HG02970 (cell line): ENCODE results near the gene SLC5A2.
"Not testable (repeated sequence)": the region's sequence is repeated elsewhere in the genome, so short reads cannot be mapped to it uniquely, and the experiment has no call there.

Experiments used
- ATAC-seq: cut with Tn5 transposase; IDR thresholded peaks from one replicate; pipeline ENCODE4 v1.9.1; 2021; ENCODE audit warnings: mild to moderate bottlenecking, moderate library complexity, moderate number of reproducible peaks; ENCODE audit not compliant: unreplicated experiment, low FRiP score

SLC5A2 gene

DNA sequence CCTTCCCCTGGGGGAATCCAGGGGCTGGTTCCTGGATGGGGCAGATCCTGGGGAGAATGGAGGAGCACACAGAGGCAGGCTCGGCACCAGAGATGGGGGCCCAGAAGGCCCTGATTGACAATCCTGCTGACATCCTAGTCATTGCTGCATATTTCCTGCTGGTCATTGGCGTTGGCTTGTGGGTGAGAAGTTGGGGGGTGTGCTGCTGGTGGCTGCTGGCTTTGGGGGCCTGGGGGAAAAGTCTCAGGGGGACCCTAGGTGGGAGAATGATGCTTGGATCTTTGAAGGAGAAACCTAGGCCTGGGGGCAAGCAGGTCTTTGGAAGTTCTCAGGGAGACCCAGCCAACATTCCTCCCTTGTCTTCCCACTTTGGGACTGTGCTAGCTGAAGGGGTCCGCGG lies at the start of gene SLC5A2:
TSS of gene SLC5A2 (plus strand) at position 43 of the 400 bp plus-strand sequence. CDS start at position 57, 14 bp downstream.
- ATAC-seq: no peak

DNA sequence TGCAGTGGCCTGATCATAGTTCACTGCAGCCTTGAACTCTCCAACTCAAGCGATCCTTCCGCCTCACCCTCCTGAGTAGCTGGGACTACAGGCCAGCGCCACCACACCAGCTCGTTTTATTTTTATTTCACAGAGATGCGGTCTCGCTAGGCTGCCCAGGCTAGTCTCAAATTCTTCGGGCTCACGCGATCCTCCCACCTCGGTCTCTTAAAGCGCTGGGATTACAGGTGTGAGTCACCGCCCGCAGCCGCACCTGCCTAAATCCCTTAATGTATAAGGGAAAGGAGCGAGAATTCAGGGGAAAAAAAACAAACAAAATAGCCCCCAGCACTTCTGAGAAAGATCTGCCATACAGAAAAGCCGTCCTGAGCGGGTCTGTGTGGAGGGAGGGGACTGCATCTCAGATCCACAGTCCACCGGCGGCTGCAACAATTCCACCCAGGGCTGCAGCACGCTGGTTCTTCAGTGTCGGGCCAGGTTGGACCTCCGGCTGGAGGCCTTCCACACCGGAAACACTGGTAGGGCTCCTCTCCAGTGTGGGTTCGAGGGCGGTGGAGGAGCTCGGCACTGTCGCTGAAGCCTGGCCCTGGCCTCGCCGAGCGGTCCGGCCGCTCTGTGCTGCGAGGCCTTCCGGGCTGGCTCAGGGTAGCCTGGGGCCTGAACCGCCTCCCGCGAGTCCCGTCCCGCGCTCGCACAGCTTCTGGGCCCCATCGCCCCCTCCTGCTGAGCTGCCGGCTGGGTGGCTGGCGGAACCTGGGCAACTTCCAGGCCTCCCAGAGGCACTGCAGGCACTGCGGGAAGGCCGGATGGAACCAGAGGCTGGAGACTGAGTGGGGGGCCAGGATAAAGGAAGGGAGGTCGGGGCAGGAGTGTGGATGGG lies 47.3 kb upstream of the SLC5A2 start:
- no peak for ATAC-seq

DNA sequence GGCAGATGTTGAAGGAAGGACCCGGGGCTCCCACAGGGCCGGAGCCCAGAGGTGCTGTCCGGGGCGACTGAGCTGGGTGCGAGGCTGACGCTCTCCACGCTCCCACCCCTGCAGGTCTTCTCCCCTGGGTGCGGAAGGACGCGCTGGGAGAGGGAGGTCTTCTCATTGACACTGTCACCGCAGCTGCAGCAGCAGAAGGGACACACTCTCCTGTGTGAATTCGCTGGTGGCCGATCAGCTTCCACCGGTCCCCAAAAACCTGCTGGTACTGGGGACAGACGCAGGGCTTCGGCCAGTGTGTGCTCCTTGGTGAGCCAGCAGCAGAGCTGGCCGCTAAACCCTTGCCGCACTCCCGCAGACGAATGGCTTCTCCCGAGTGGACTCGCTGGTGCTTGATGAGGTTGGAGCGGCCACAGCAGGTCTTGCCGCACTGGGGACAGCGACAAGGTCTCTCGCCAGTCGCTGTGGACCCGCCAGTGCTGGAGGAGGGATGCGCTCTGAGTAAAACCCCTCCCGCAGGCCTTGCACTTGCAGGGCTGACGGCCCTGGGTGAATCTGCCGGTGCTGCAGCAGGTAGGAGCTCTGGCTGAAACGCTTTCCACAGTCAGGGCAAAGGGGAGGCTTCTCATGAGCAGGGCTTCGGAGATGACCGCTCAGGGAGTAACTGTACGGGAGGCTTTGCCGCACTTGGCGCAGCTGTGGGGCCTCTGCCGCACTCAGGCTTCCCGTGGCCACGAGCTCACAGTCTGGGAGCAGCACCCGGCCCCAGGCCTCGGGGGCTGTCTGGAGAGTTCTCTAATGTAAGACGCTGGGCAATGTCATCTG lies 46.5 kb upstream of the SLC5A2 start:
- ATAC-seq: no peak

DNA sequence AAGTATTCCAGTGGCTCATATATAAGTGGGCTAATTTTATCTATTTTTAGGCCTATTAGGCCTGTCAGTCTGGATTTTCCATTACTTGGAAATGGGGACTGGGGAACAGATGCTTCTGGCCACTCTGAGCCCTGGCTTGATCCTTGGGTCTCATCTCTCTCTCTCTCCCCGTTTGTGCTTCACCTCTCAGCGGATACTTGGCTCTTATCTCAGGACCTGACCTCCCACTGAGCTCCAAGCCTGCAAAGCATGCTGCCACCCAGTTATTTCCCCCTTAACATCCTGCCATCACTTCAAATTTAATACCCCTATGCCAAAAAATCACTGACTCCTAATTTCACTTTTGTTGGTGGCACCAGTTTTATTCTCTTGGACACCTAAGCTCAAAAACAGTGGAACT lies 44.5 kb upstream of the SLC5A2 start:
- no peak for ATAC-seq

DNA sequence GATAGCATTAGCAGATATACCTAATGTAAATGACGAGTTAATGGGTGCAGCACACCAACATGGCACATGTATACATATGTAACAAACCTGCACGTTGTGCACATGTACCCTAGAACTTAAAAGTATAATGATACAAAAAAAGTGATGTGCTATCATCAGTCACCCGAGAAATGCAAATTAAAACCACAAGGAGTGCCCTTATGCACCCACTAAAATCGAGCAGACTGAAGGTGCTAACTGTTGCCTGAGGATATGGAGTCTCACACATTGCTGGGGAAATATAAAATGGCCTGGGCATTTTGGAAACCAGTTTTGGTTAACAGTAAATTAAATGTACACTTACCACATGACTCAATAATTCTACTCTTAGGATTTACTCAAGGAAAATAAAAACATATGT lies 43.9 kb upstream of the SLC5A2 start:
- ATAC-seq: not testable (repeated sequence)

DNA sequence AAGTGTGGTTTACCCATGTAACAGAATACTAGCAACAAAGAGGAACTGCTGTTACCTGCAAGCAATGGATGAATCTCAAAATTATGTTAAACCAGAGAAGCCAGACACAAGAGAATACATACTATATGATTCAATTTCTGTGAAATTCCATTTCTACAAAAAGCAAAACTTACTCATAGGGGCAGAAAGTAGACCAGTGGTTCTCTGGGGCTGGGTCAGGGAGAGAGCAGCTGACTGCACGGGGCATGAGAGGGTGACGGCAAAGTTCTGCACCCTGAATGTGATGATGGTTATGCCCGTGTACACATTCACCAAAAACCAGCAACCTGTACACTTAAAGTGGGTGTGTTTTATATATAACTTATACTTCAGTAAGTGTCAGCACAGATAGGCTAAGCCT lies 43.4 kb upstream of the SLC5A2 start:
- ATAC-seq: no peak

DNA sequence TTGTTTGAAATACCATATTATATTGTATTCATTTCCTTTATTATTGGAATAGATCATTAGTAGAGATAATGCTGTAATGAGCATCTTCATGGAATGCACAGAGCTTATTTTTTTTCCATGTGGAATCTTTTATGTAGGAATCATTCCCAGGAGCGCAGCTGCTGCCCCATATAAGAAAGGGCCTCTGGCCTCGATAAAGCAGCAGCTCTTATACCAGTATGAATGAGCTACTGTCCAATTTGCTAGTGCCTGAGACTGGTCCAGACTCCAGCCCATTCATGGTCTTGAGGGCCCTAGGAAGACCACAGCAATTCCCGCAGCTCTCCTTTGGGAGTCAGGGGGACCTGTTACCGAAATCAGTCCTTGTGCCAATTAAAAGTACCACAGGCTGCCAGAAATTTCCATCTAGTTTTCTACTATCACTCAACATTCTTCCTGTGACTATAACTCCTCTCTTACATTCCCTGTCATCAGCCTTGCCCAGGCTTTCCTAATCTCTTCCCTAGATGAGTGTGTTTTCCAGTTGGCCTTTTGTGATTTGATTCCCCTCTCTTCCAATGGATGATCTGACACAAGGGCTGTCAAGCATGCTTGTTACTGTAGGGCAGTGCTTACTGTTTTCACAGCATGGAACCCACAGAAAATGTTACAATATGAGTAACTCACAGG lies 42.3 kb upstream of the SLC5A2 start:
- ATAC-seq: no peak

DNA sequence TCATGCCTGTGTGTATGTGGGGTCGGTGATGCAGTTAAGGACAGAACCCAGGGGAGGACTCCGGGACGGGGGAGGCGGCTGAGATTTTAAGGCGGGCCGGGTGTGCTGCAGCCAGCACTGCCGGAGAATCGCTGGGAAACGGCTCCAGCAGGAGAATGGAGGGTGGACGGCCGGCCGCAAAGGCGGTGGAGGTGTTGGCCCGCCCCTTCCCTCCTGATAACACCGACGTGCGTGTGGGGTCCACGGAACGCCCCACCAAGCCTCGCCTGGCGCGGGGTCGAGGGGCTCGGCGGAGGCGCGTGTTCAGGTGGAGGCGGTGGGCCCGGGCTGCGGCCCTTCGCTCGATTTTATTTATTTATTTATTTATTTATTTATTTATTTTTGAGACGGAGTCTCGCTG lies 41.0 kb upstream of the SLC5A2 start:
- no peak for ATAC-seq

DNA sequence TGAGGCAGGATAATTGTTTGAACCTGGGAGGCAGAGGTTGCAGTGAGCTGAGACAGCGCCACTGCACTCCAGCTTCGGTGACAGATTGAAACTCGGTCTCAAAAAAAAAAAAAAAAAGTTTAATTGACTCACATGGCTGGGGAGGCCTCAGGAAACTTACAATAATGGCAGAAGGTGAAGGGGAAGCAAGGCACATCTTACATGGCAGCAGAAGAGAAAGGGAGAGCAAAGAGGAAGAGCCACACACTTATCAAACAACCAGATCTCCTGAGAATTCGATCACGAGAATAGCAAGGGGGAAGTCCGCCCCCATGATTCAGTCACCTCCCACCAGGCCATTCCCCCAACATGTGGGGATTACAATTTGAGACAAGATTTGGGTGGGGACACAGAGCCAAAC lies 37.0 kb upstream of the SLC5A2 start:
- not testable (repeated sequence) for ATAC-seq

DNA sequence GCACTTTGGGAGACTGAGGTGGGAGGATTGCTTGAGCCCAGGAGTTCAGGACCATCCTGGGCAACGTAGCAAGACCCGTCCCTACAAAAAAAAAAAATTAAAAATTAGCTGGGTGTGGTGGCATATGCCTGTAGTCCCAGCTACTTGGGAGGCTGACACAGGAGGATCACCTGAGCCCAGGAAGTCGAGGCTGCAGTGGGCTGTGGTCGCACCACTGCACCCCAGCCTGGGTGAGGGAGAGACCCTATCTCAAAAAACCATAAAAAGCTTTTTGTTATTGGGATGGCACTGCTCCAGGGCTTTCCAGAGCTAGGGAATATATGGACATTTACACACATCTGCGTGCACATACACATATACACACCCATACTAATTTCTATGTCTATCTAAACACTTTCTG lies 31.7 kb upstream of the SLC5A2 start:
- ATAC-seq: no peak

DNA sequence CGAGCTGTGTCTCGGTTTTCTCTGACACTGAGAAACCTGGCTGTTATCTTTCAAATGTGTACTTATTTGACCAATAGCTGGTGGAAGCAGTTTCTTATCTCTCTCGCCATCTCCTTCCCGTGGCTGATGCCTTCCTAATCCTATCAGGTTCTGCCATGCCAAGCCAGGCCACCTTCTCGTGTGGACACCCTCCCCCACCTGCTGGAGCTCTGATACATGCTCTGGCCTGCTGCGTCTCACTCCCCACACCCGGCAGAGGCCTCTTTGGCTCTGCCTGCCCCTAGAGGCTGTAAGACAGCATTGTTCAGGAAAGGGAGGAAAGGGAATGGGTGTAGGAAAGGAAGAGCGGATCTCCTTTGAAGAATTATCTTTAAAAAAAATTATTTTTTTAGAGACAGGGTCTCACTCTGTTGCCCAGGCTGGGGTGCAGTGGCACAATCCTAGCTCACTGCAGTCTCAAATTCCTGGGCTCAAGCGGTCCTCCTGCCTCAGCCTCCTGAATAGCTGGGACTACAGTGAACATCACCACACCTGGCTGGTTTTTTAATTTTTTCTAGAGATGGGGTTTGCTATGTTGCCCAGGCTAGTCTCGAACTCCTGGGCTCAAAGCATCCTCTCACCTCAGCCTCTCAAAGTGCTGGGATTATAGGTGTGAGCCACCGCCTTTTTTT lies 31.1 kb upstream of the SLC5A2 start:
- ATAC-seq: no peak

DNA sequence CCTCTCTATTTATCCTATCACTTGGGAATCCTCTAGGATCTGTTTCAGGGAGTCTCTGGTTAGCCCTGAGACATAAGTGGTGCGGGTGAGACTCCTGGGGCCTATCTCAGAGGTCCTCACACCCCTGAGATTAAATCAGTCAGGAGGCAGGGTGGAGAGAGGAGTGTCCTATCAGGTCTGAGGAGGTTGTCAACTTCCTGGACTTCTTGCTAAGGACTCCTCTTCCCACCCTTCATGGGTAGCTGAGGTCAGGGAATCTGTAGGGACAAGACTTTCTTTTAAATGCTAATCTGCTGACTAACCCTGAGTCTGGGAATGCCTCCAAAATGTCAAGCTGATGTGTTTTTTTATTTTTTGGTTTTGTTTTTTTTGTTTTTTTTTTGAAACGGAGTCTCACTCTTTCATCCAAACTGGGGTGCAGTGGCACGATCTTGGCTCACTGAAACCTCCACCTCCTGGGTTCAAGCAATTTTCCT lies 30.3 kb upstream of the SLC5A2 start:
- ATAC-seq: no peak

DNA sequence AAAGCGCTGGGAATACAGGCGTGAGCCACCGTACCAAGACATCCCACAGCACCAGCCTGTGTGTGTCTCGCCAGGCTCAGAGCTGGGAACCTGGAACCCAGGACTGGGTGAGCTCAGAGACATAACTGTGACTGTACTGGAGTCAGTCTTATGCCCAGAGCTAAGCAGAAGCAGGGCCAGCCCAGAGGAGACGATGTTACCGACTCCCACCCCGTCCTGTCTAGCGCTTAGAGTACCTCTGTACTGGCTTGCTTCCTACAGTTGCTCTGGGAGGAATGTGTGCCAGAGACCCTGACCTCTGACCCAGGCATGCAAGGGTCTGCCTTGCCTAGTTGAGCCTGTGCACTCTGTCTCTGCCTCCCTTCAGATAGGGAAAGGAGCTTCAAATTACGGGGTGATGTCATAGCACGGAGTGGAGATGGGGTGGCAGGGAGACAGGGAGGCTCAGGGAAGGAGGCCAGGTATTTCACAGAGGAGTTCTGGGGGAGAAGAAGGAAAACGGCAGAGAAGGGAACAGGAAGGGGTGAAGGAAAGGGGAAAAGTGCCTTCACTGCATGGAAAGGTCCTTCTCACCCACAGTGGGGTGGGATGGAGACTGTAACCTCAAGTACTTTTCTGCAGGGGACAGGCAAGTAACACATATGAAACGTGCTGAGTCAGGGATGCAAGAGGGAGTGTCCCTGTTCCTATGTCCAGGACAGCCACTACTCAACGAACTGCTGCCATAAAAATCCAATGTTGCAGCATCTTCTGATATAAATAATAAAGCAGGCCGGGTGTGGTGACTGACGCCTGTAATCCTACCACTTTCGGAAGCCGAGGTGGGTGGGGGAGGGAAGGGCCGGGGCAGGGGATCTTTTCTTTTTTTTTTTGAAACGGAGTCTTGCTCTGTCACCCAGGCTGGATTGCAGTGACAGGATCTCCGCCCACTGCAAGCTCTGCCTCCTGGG lies 29.4 kb upstream of the SLC5A2 start:
- ATAC-seq: no peak

DNA sequence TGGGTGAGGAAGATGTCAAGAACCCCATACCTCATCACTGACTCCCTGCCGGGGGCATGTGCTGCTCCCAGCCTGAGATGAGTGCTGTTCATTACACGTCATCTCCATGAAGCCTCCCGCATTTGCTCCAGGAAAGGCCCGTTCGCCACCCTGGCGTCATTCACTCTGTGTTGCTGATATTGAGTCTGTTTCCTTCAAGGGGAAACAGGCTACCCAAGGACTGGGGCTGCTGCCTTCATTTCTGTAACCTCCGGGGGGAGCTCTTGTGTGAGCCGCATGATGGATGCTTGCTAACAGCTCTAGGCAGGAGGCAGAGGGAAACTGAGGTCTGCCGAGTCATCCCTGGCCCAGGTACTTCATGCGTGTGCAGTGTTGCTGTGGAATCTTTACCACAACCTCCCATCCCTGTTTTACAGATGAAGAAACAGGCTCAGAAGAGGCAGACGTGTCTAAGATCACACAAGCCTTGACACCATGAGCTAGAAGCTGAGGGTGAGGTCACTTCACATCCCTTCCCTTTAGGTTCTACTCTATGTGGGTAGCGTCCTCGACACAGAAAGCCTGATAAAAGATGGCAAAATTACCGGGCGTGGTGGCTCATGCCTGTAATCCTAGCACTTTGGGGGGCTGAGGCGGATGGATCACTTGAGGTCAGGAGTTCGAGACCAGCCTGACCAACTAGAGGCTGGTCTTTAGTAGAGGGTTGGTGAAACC lies 27.2 kb upstream of the SLC5A2 start:
- ATAC-seq: no peak

DNA sequence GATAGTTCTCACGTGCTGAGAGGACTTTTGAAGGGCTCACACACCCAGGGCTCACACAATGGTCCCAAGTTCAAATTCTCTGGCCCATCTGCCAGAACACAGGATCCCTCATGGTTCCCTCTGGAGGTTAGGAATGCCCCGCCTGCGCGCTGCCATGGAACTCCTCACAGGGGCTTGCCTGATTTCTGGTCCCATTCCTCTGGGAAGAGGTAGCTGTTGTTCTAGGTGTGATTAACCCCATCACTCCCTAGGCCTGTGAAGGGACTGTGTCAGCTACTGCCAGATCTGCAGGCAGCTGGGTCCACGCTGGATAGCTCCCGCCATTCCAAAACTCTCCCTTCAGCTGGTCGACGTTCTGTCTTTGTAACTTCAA lies 25.9 kb upstream of the SLC5A2 start:
- ATAC-seq: no peak

DNA sequence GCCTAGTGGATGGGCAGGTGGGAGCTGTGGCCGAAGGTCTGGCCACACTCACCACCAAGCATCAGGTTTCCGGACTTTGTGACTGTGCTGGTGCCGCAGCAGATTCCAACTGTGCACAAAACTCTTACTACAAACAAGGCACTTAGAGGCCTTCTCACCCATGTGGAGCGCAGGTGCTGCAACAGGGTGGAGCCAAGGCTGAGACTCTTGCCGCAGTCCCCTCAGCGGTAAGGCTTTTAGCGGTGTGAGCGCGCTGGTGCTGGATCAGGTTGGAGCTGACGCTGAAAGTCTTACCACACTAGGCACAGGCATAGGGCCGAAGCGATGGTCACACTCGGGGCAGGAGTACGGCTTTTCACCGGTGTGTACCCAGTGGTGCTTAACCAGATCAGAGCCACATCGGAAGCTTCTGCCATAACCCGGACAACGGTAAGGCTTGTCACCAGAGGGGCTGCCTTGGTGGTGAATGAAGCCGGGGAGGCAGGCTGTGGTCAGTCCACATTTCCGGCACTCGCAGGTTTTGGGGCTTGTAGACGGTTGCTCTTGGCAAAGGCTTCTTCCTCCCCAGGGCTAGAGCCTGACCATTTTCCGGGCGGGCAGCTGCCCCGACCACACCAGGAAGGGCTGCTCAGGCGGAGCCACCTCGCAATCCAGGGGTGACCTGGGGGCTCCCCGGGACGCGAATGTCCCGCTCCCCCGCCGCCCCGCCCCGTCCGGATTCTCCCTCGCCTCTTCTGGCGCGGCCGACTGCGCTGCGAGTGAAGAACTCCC lies 24.7 kb upstream of the SLC5A2 start:
- ATAC-seq: peak; percentile 0

DNA sequence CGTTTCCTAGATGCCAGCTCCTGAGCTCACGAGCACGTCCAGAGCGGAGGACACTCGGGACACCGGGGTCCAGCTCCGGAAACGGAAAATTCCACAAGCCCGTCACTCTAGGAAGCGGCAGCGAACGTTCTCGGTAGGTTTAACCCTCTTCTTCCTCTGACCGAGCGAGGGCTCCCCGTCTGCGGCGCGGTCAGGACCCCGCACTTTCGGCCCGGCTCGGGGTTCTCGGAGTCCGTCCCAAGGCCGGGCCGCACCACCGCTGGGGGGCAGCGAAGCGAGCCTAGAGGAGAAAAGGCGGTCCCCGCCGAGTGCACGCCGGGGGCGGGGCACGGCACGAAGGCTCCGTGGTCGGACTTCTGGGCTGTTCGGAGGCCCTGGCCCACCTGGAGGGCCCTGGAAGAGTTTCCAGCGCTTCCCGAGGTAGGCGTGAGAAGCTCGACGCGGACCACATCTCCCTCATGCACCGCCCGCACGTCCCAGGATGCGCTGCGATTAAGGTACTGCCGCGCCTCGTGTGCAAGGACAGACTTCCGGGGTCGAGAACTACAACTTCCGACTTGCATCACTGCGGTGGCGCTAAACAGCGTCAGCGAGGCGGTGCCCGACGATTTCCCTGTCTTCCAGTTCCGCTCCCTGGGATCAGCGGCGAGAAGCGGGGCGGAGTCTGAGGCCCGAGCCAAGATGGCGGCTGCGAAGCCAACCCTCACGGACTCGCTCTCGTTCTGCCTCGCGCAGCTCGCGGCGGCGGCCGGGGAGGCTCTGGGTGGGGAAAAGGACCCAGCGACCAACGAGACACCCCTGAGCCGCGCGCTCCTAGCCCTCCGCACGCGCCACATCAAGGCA lies 23.9 kb upstream of the SLC5A2 start, which contains the start of gene ARMC5:
TSS of gene ARMC5 (plus strand) at position 658 of the 843 bp plus-strand sequence. CDS start at position 682, 24 bp downstream.
- peak; percentile 73 for ATAC-seq
